Lower leg skin (tissue), 4 donors: ENCODE measurements around the gene DUSP22. TPM values are rescaled to one million over a fixed set of nuclear protein-coding genes. Genes with fewer than 3 reads are reported as not detected.

ENCODE experiments used
- DNase-seq, 2 donors: peaks; one replicate each; pipeline ENCODE4 v3.0.0-alpha.2; 2019; ENCODE audit warnings: low spot score in 2 of 2
- H3K4me3 ChIP-seq: fragments of 200-600 bp; sonication (generic); 2 replicates; pipeline ENCODE4 v1.5.1; 2017; ENCODE audit warnings: mild to moderate bottlenecking, low read depth; ENCODE audit not compliant: poor library complexity, severe bottlenecking
- POLR2A ChIP-seq, 2 donors: fragments of 450-650 bp; IDR thresholded peaks; one replicate each; pipeline ENCODE4 v1.6.1; 2016 to 2017; ENCODE audit warnings: antibody characterized with exemption in 2 of 2, mild to moderate bottlenecking in 1 of 2, moderate library complexity in 1 of 2
- WGBS, 2 donors: methylation state at CpG; one replicate each; pipeline ENCODE4 v1.1.5; 2018; 5-methylcytosine and 5-hydroxymethylcytosine counted together
- intact Hi-C: fragments of 100-400 bp; cut with DNase I; formaldehyde crosslinking; loops from one replicate; pipeline ENCODE4 v1.15.0; 2023; ENCODE audit warnings: low total_unique reads
- total RNA-seq, 4 donors: library from RNA; depleted of rRNA; stranded (reverse); fragments of >200 nt; gene quantifications; one replicate each; pipeline ENCODE4 v1.1.0, GENCODE V29; 2016
- TF ChIP-seq, protein P1 (sequence below), 3 donors: fragments of 450-650 bp; IDR thresholded peaks; one replicate each; pipeline ENCODE4 v1.5.1; 2016; ENCODE audit warnings: antibody characterized with exemption in 3 of 3, mild to moderate bottlenecking in 3 of 3, moderate library complexity in 2 of 3

DUSP22 gene
- total RNA-seq, 4 donors from 2014 or later, result 53.2 to 81.1 (median 63.4) TPM

GRCh38 chr6:345747-346385 lies 53.6 kb downstream of the DUSP22 start:
- no peak for DNase-seq
- 89 to 91% methylated on average over 17 of the region's 17 CpGs for WGBS, 2 donors
- intact Hi-C loops, result no loop called here

GRCh38 chr6:346386-347030 lies 54.2 kb downstream of the DUSP22 start:
- intact Hi-C loops, result no loop called here
- no peak for DNase-seq
- WGBS, 2 donors, result 81 to 82% methylated on average over 10 of the region's 10 CpGs
- no peak overlapping the region for H3K4me3 ChIP-seq
- TF ChIP-seq POLR2A (IDR thresholded peaks at IDR 0.05), result no peak
- TF ChIP-seq, protein P1, sequence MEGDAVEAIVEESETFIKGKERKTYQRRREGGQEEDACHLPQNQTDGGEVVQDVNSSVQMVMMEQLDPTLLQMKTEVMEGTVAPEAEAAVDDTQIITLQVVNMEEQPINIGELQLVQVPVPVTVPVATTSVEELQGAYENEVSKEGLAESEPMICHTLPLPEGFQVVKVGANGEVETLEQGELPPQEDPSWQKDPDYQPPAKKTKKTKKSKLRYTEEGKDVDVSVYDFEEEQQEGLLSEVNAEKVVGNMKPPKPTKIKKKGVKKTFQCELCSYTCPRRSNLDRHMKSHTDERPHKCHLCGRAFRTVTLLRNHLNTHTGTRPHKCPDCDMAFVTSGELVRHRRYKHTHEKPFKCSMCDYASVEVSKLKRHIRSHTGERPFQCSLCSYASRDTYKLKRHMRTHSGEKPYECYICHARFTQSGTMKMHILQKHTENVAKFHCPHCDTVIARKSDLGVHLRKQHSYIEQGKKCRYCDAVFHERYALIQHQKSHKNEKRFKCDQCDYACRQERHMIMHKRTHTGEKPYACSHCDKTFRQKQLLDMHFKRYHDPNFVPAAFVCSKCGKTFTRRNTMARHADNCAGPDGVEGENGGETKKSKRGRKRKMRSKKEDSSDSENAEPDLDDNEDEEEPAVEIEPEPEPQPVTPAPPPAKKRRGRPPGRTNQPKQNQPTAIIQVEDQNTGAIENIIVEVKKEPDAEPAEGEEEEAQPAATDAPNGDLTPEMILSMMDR (IDR thresholded peaks at IDR 0.05), result no peak

More at GRCh38 chr6:345747-346385, 53.6 kb downstream of the DUSP22 start:
- H3K4me3 ChIP-seq, result no peak overlapping the region
- TF ChIP-seq, protein P1 (IDR thresholded peaks at IDR 0.05), result no peak
- no peak for TF ChIP-seq POLR2A (IDR thresholded peaks at IDR 0.05)

DNA sequence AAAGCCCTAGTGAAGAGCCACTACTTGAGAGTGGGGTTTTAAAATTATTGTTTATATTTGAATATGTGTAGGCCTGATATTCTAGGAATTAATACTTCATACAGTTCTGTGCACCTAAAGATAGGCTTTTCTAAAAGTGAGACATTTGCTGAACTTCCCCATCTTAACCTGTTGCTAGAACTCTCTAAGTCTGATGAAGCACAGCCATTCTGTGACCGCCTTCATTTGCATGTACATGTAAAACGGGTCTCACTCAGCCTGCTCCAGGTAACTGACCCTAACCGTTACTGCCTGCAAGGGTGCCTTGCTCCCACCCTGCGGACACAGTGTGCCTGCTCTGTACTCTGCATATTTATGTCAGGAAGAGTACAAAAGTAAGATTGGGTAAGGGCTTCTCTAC lies 54.9 kb downstream of the DUSP22 start:
- intact Hi-C loops, result no loop called here
- TF ChIP-seq, protein P1 (IDR thresholded peaks at IDR 0.05), result no peak
- TF ChIP-seq POLR2A (IDR thresholded peaks at IDR 0.05), result no peak
- WGBS, 2 donors, result 89 to 93% methylated on average over 4 of the region's 4 CpGs
- DNase-seq, result no peak
- no peak overlapping the region for H3K4me3 ChIP-seq

GRCh38 chr6:347951-348859 lies 55.9 kb downstream of the DUSP22 start:
- no peak for DNase-seq
- intact Hi-C loops, result no loop called here
- TF ChIP-seq, protein P1 (IDR thresholded peaks at IDR 0.05), result no peak
- no peak for TF ChIP-seq POLR2A (IDR thresholded peaks at IDR 0.05)
- H3K4me3 ChIP-seq, result no peak overlapping the region
- WGBS, 2 donors, result 91 to 94% methylated on average over 27 of the region's 27 CpGs

DNA sequence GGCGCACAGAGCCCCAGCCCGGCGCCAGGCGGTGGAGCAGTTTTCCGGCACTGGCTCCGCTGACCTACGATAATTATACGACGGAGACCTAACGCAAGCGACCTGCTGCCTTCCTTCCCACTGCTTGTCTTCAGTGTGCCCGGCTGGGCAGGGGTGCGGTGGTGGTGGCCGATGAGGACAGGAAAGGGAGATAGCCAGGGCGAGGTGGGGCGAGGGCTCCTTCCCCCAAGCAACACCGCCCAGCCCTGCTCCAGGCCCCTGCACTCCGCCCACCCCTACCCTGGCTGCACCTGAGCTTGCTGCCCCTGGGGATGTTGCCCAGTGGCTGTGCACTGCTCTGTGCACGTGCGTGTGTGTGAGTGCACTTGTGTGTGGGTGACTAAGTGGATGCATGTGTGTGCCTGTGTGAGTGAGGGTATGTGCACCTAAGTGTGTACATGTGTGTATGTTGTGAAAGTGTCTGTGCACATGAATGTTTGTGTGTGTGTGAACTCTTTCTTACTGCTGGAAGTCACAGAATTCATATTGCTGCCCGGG lies 56.6 kb downstream of the DUSP22 start:
- intact Hi-C loops, result no loop called here
- TF ChIP-seq, protein P1 (IDR thresholded peaks at IDR 0.05), result no peak
- DNase-seq, result no peak
- 88 to 89% methylated on average over 21 of the region's 21 CpGs for WGBS, 2 donors
- no peak overlapping the region for H3K4me3 ChIP-seq
